Measurements from ENCODE around the gene ZNF253.
"Not testable (repeated sequence)": the region's sequence is repeated elsewhere in the genome, so short reads cannot be mapped to it uniquely, and the experiment has no call there.

ZNF253 gene

DNA sequence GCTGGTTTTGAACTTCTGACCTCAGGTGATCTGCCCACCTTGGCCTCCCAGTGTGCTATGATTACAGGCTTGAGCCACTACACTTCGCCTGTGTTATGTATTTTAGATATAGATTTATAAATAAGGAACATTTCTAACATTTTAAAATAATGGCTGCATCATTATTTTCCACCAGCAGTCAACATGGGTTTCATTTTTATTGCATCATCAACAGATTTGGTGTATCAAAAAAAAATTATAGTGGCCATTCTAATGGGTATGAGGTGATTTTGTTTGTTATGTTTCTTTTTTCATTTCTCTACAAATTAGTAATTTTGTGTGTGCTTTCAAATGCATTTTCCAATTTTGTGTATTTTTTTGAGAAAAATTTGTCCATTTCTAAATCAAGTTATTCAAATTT is 18.9 kb downstream of the ZNF253 start:
- intact Hi-C loops (cut with DNase I) = no loop called here
- DNase-seq = no peak

DNA sequence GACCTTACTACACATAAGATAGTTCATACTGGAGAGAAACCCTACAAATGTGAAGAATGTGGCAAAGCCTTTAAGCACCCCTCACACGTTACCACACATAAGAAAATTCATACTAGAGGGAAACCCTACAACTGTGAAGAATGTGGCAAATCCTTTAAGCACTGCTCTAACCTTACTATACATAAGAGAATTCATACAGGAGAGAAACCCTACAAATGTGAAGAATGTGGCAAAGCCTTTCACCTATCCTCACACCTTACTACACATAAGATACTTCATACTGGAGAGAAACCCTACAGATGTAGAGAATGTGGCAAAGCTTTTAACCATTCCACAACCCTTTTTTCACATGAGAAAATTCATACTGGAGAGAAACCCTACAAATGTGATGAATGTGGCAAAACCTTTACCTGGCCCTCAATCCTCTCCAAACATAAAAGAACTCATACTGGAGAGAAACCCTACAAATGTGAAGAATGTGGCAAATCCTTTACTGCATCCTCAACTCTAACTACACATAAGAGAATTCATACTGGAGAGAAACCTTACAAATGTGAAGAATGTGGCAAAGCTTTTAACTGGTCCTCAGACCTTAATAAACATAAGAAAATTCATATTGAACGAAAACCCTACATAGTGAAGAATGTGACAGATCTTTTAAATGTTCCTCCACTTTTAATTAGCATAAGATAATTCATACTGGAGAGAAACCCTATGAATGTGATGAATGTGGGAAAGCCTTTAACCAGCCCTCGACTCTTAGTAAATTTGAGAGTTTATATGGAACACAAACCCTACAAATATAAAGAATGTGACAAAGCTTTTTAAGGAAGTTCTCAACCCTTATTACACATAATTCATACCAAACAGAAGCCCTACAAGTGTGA is 26.6 kb downstream of the ZNF253 start:
- DNase-seq; intact Hi-C loops (cut with DNase I): not testable (repeated sequence)

DNA sequence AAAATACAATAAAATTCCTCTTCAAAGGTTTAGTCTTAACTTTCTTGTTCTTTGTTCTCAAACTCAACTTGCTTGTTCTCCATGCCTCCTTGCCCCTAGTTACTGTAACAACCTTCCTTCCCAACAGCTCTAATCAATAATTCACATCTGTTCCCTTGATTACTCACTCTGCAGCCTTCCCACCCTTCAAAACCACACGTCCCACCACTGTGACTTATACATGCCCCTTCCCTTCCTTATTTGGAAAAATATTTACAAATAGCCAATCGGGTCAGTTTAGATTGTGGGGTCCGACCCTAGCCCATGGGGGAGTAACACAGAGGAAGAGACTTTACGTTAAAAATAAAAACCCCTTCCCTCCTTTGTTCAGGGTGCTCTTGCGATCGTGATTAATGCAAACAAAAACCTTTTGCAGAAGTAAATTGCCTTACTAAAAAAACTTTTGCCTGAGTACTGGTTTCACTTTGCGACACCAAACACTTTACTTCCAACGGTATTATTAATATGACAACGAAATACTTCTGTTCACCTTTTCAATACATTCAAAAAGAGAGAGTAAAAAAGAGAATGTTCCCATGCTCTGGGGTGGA is 34.6 kb downstream of the ZNF253 start:
- no peak for DNase-seq
- intact Hi-C loops (cut with DNase I) = no loop called here

DNA sequence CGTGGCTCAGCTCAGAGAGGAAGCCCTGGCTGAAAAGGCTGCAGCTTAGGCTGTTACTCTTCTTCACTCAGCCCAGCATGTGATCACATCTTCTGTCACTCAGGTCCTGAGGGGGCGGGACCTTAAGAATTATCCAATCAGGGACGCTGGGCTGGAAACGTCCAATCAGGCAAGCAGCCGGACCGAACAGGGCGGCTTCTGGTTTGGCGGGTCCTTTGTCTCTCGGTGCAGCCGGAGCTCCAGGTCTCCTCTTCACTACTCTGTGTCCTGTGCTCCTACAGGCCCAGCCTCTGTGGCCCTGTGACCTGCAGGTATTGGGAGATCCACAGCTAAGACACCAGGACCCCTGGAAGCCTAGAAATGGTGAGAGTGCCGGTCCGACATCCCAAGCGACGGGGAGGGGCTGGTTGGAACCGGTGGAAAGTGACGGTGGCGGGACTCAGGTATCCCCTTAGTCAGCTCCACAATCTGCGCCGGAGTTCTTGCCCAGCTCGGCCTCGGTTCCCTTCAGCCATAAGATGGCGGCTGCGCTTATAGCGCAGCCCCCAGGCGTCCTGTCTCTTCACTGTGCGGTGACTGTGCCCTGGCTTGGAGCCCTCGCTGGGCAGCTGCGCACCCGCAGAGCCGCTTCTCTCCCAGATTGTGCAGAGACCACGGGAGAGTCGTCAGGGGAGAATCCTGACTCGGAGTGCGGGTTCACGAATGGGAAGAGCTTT is 35.2 kb downstream of the ZNF253 start, which contains the start of gene ZNF93:
Gene ZNF93 (plus strand): TSS at position 218 of the 716 bp plus-strand sequence. CDS start 143 bp downstream, at position 361.
- intact Hi-C loops (cut with DNase I) = no loop called here
- peak; percentile 81 to 98 (median 88) for DNase-seq

DNA sequence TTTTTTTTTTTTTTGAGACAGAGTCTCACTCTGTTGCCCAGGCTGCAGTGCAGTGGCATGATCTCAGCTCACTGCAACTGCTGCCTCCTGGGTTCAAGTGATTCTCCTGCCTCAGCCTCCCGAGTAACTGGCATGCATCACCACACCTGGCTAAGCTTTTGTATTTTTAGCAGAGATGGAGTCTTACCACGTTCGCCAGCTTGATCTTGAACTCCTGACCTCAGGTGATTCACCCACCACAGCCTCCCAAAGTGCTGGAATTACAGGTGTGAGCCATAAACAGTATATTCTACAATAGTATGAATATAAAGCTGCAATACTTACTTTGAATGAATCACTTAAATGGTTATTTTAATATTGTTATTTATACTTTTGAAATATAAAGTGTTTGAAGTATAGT is 41.9 kb downstream of the ZNF253 start:
- DNase-seq; intact Hi-C loops (cut with DNase I): not testable (repeated sequence)

DNA sequence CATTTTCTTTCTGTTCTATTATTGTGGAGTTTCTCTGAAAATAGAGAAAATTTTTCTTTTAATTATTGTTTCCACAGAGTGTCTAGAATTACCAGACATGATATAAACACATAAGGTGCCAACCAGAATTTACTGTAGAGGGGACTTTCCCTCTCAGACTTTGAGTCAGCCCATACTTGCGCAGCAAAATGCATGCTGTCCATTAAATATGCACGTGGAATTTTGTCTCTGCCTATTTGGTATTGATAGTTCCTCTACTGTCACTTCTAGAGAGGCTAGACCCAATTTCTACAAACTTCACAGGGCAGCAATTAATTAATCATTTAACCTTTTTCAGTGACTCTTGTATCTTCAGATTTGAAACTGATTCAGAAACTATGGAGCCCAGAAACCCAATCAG is 44.0 kb downstream of the ZNF253 start:
- intact Hi-C loops (cut with DNase I) = no loop called here
- DNase-seq = no peak

DNA sequence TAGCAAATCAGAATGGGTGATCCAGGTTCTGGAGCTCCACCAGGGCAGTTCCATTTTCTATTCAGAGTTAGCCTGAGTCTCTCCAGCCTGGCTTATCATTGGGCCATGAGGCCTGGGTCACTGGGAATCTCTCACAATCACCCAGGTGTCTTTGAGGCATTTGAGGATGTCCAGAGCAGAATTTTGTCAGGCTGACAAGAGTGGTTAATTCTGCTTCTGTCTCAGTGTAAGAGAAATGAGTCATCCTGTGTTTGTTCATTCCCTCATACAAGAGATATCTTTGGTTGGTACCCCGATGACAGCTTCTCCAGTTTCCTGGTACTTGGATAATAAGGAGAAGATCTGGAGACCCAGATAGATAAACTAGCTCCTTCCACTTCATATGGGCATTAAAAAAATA is 45.5 kb downstream of the ZNF253 start:
- no peak for DNase-seq
- intact Hi-C loops (cut with DNase I) = no loop called here

DNA sequence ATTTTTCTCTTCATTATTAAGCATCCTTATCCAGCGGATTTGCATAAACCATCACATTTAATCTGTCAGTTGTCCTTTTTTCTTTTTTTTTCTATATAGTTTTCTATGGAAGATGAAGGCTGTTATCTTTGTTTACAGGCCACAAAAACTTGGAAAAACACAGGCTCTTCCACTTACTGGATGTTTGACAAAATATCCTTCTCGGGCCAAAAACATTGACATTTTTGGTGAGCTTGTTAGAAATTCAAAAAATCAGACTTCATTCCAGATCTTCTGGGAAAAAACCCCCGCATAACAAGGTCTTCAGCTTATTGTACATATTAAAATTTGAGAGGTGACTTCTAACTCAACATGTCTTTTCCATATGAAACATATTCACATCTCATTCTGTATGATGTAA is 48.9 kb downstream of the ZNF253 start:
- no peak for DNase-seq
- intact Hi-C loops (cut with DNase I) = no loop called here

DNA sequence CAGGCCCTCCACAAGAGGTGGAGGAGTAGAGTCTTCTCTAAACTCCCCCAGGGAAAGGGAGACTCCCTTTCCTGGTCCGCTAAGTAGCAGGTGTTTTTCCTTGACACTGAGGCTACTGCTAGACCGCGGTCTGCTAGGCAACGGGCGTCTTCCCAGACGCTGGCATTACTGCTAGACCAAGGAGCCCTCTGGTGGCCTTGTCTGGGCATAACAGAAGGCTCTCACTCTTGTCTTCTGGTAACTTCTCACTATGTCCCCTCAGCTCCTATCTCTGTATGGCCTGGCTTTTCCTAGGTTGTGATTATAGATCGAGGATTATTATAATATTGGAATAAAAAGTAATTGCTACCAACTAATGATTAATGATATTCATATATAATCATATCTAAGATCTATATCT is 64.7 kb downstream of the ZNF253 start:
- peak in 6 of 10 donors; percentile 30 to 92 (median 58) for DNase-seq
- intact Hi-C loops (cut with DNase I) = not testable (repeated sequence)

DNA sequence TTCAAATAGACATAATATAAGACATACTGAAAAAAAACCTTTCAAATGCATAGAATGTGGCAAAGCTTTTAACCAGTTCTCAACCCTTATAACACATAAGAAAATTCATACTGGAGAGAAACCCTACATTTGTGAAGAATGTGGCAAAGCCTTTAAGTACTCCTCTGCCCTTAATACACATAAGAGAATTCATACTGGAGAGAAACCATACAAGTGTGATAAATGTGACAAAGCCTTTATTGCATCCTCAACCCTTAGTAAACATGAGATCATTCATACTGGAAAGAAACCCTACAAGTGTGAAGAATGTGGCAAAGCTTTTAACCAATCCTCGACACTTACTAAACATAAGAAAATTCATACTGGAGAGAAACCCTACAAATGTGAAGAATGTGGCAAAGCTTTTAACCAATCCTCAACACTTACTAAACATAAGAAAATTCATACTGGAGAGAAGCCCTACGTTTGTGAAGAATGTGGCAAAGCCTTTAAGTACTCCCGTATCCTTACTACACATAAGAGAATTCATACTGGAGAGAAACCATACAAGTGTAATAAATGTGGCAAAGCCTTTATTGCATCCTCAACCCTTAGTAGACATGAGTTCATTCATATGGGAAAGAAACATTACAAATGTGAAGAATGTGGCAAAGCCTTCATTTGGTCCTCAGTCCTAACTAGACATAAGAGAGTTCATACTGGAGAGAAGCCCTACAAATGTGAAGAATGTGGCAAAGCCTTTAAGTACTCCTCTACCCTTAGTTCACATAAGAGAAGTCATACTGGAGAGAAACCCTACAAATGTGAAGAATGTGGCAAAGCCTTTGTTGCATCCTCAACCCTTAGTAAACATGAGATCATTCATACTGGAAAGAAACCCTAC is 68.0 kb downstream of the ZNF253 start:
- intact Hi-C loops (cut with DNase I) = not testable (repeated sequence)

DNA sequence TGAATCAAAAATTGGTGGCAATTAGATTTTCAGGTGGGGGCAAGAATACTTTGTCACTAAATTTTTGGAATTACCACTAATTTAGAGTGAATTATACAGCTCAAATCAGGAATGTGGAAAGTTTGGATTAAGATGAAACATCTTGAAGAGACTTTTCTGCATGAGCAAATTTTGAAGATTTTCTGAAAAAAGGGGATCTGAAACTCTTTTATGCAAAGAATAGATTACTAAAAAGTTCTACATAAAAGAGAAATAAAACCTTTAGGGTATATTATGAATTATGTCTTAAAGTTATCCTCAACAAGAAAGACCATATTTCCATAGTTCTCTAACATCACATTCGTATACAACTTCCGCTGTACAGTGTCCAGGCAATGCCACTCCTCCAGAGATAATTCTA is 71.7 kb downstream of the ZNF253 start:
- DNase-seq = no peak
- intact Hi-C loops (cut with DNase I) = no loop called here

More for the DNA sequence above, 68.0 kb downstream of the ZNF253 start:
- DNase-seq = not testable (repeated sequence)

DNA sequence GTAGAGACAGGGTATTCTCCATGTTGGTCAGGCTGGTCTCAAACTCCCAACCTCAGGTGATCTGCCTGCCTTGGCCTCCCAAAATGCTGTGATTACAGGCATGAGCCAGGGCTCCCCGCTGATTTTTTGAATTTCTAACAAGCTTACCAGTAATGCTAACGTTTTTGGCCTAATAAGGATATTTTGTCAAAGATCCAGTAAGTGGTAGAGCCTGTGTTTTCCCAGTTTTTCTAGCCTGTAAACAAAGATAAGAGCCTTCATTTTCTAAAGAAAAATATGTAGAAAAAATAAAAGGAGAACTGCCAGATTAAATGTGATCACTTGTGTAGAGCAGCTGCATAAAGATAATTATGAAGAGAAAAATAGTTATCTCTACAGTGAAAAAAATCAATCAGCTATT is 72.8 kb downstream of the ZNF253 start:
- no peak for DNase-seq
- intact Hi-C loops (cut with DNase I) = no loop called here

DNA sequence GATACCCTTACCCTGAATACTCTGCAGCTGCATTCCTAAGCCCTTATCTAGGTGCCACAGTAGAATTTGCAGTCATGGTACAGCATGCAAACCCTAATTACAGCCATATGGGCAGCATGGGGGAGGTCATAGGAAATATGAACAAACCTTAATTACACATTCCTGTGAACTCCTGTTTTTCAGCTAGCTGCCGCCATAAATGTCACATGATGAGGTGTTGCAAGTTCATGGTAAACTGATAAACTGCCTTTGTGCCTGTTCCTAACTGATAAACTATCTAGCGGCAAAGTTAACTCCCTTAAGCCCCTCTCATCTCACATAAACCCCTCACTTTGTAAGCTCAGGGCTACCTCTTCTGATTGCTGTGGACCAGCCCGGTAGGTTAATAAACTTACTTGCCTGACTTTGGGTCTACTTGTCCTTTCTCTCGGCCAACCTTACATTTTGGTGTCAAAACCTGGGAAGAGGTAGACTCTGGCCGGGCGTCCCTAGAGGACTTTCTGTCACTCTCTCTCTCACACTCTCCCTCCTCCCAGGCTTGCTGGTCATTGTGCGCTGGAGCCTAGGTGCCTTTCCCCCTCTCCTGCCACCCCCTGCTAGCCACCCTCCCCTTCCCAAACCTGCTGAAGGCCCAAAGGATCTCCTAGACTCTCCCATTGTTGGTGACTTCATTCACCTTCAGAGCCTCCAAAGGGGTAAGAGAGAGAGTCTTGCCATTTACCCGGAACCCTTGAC is 78.3 kb downstream of the ZNF253 start:
- intact Hi-C loops (cut with DNase I) = no loop called here
- DNase-seq = peak in 1 of 10 donors; percentile 43

Data from posterior cingulate gyrus (tissue), 11 donors.